AG04450 (cell line): ENCODE data around the gene ISL2. TPM values are rescaled to one million over a fixed set of nuclear protein-coding genes. Genes with fewer than 3 reads are reported as not detected.
"Not testable (repeated sequence)": the region's sequence is repeated elsewhere in the genome, so short reads cannot be mapped to it uniquely, and the experiment has no call there.

Experiments used
- CTCF ChIA-PET: fragments of 300-600, 350-600 bp; formaldehyde crosslinking; extraction: SDS; loops from one replicate; lab custom pipeline; 2022; ENCODE audit warnings: antibody characterized with exemption, inconsistent platforms; lab: Charles Lee
- POLR2A ChIA-PET: fragments of 350-600 bp; formaldehyde crosslinking; extraction: SDS; loops from one replicate; lab custom pipeline; 2021; ENCODE audit warnings: antibody characterized with exemption, inconsistent platforms; lab: Yijun Ruan, JAX
- DNase-seq: peaks from one replicate; pipeline ENCODE4 v3.0.0-alpha.2; 2011; ENCODE audit warnings: low read depth, low spot score
- H3K27ac ChIP-seq: one replicate; pipeline ENCODE4 v1.5.1; 2012; ENCODE audit warnings: low read depth, low read length, control low read depth
- H3K27me3 ChIP-seq: one replicate; pipeline ENCODE4 v1.6.0; 2012; ENCODE audit warnings: low read length; ENCODE audit not compliant: control insufficient read depth, insufficient read depth
- H3K4me3 ChIP-seq: 2 replicates; pipeline ENCODE4 v1.5.1; 2011; ENCODE audit warnings: mild to moderate bottlenecking, low read depth, low read length, control low read depth
- H3K9me3 ChIP-seq: 2 replicates; pipeline ENCODE4 v1.5.1; 2012; ENCODE audit warnings: low read length; ENCODE audit not compliant: control insufficient read depth, insufficient read depth
- CTCF ChIP-seq: IDR thresholded peaks from 2 replicates; pipeline ENCODE4 v1.5.1; 2011; ENCODE audit warnings: low read depth, low read length, control low read depth, inconsistent platforms
- polyA plus RNA-seq: library from polyadenylated mRNA; depleted of rRNA; stranded (reverse); fragments of >200 nt; gene quantifications from 2 replicates; pipeline ENCODE4 v1.2.3, GENCODE V29; 2011

The ISL2 gene
- polyA plus RNA-seq, 1 experiment, result 0.83 TPM

- TF ChIP-seq CTCF, result no peak
- CTCF ChIA-PET, result no interaction called here
- POLR2A ChIA-PET, result interaction anchor here (1.1 kb wide), 1 partner anchor 25 kb away, joined by 7 read pairs; the partner anchor contains the start of gene ISL2
- peak within 1 kb of the TSS; percentile 73 for H3K27ac ChIP-seq
- H3K27me3 ChIP-seq, result no peaks in the 10 kb centered on the region
- H3K4me3 ChIP-seq, result peak within 1 kb of the TSS; percentile 90
- peak; percentile 73 for DNase-seq
- H3K9me3 ChIP-seq, result no peaks in the 10 kb centered on the region; the same call in 1 of the 2 replicates
These were observed 25.2 kb upstream of the ISL2 start, which contains the start of gene ETFA for GRCh38 chr15:76311100-76311953. Gene ETFA, minus strand, starts transcription at chr15:76311469. Its CDS starts 81 bp downstream, at chr15:76311388.

GRCh38 chr15:76312540-76313174 is 23.9 kb upstream of the ISL2 start:
- POLR2A ChIA-PET, result interaction anchor here (0.9 kb wide), 1 partner anchor 15 kb away, joined by 3 read pairs; no protein-coding TSS in a partner anchor
- H3K27me3 ChIP-seq, result peaks cover 5% of the 10 kb centered on the region

GRCh38 chr15:76313175-76313567 is 23.4 kb upstream of the ISL2 start:
- DNase-seq, H3K9me3 ChIP-seq, H3K27ac ChIP-seq, H3K4me3 ChIP-seq, H3K27me3 ChIP-seq: not testable (repeated sequence)
- CTCF ChIA-PET, result interaction anchor here (0.5 to 1.1 kb wide), 5 partner anchors 17 to 589 kb away, joined by 3 to 5 read pairs (median 3); no protein-coding TSS in a partner anchor
- POLR2A ChIA-PET, result interaction anchor here (0.9 kb wide), 1 partner anchor 16 kb away, joined by 3 read pairs; no protein-coding TSS in a partner anchor

More at GRCh38 chr15:76312540-76313174, 23.9 kb upstream of the ISL2 start:
- Histone ChIP-seq H3K27ac (no peak overlapping the region), H3K4me3 (no peak overlapping the region), H3K9me3 (no peaks in the 10 kb centered on the region; the same call in 1 of the 2 replicates)
- DNase-seq, result no peak
- CTCF ChIA-PET, result interaction anchor here (0.5 to 1.1 kb wide), 5 partner anchors 18 to 590 kb away, joined by 3 to 5 read pairs (median 3); no protein-coding TSS in a partner anchor
- TF ChIP-seq CTCF, result no peak

- no peak overlapping the region for H3K27ac ChIP-seq
- H3K9me3 ChIP-seq, result no peaks in the 10 kb centered on the region; the same call in 1 of the 2 replicates
- ChIA-PET POLR2A (interaction anchor here (0.9 kb wide), 1 partner anchor 16 kb away, joined by 3 read pairs; no protein-coding TSS in a partner anchor), CTCF (interaction anchor here (1.1 kb wide), 2 partner anchors 17 to 128 kb away, joined by 3 to 5 read pairs; no protein-coding TSS in a partner anchor)
- no peak for TF ChIP-seq CTCF
- H3K4me3 ChIP-seq, result no peak overlapping the region
- peaks cover 5% of the 10 kb centered on the region for H3K27me3 ChIP-seq
- DNase-seq, result no peak
These were observed 22.8 kb upstream of the ISL2 start for GRCh38 chr15:76313731-76314130.

- Histone ChIP-seq H3K4me3 (no peak overlapping the region), H3K27ac (no peak overlapping the region), H3K27me3 (peaks cover 17% of the 10 kb centered on the region), H3K9me3 (no peaks in the 10 kb centered on the region)
- ChIA-PET POLR2A (no interaction called here), CTCF (no interaction called here)
- no peak for DNase-seq
- no peak for TF ChIP-seq CTCF
These were observed 16.6 kb upstream of the ISL2 start for GRCh38 chr15:76320012-76320411.
